GM18499 (cell line): ENCODE results near the gene FBLN1.

Source experiments
- ATAC-seq: cut with Tn5 transposase; IDR thresholded peaks from one replicate; pipeline ENCODE4 v1.9.1; 2021; ENCODE audit warnings: moderate number of reproducible peaks; ENCODE audit not compliant: insufficient read depth, unreplicated experiment

The FBLN1 gene

DNA sequence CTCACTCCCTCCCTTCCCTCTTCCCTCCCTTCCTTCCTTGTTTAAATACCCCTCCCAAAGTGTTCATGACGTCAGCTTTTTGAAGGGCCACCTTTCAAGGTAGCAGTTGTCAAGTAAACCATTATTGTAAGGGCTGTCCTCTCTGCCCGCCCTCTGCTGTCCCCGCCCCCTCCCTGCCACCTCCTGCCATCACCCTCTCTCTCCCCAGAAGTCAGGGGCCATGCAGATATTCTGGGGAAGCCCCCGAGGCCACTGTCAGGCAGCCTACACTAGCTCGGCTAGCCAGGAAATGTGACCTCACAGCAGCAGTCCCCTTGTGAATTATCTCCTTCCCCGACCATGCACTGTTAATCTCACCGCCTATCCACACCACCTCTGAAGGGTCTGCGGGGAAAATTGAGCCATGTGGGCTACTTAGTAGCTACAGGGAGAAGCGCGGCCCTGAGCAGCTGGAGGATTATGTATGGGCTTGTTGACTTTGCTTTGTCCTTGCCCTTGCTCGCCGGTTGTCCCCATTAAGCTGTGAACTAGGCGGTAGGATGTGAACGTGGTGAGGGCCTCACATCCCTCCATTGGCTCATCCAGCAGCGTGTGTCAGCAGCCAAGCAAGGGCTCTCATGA is 126.9 kb downstream of the FBLN1 start:
- ATAC-seq: no peak

GRCh38 chr22:45630436-45630835 is 127.8 kb downstream of the FBLN1 start:
- no peak for ATAC-seq

DNA sequence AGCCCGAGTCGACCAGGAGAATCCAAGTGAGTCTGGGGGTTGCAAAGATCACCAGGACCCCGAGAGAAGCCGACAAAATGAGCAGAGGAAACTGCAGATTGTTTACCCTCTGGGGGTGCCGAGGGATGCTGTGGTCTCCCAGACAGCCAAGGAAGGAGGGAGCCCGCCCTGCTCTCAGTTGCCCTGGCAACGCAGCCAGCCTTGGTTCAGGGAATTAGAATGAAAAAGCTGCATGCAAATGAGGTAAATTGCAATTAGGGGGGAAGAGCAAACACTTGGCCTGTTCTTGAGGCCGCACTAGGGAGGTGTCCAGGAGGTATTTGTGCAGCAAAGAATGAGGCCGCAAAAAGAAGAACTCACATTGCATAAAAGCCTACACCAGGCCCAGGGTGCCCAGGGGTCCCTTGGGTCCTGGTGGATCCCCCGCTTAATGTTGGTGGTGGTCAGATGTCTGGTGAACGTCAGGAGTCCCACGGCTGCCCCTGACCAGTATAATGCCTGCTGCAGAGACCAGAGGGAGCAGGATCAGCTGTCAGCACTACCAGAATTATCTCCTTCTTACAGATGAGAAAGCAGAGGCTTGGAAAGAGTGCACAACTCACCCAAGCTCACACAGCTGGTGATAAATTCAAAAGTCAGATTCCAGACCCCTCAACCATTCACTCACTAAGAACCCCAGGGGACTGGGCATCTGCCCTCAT is 128.6 kb downstream of the FBLN1 start:
- ATAC-seq: no peak

DNA sequence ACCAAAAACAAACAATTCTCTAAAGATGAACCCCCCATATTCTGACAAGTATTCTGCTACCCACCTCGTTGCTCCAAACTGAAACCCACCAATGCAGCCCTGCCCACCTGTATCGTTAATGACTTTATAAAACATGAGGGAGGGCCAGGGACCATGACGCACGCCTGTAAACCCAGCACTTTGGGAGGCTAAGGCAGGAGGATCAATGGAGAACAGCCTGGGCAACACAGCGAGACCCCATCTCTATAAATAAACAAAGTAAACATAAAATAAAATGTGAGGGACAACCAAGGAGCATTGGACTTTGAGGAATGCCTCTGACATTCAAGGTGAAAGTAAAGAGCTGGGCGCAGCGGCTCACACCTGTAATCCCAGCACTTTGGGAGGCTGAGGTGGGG is 129.2 kb downstream of the FBLN1 start:
- ATAC-seq: no peak

- ATAC-seq: no peak
Observed at GRCh38 chr22:45632791-45633515, 130.3 kb downstream of the FBLN1 start.

GRCh38 chr22:45636683-45637082 is 134.0 kb downstream of the FBLN1 start:
- ATAC-seq: no peak

DNA sequence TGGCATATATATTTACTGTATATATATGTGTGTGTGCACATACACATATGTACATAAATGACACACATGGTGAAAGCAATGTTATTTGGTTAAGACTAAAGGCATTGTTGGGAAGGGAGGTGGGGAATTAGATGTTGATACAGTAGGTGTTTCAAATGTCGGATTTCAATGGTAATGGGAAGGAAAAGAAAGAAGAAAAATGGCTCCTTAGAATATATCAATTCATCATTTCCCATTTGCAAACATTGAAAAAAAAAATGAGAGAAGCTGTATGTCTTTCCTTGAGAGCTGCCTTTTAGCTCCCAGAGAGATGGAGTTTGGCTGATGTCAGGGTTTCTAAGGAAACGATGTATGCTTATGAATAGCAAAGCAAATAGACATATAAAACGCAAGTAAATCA is 135.5 kb downstream of the FBLN1 start:
- ATAC-seq: no peak

DNA sequence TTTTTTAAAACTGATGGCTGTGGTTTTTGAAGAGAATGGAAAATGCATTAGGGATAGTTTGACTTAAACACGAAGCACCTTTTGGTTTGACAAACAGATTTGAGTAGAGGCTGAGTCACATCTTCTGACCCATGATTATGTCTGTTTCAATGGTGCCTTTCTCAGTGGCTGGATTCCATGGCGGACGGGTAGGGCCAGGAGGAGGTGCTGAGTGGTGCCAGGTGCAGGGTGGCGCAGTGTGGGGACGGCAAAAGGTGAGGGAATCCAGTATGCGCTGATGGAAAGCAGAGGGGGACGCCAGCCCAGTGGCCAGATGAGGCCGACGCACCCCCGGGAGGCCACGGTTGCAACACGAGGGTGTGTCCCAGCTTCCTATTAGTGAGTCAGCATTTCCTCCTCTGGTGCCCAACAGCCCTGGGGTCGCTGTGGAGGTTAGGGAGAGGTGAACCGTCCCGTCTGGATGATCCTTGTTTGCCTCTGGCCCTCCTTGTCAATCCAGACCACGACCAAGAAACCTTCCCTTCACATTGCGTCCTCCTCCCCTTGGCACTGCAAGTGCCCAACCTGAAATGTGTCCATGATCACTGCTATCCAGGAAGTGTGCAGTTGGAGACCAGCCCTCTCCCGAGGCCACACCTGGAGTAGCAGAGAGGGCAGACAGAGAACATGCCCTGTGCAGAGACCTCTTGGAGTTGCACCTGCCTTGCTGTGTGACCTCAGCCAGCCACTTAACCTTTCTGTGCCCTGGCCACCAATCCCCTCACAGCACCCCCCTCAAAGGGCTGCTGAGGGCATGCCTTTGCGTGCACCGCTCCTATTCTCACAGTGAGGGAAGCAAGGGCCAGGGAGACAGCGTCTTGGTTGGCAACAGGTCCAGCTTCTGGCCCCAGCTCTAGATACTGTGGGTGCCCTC is 136.4 kb downstream of the FBLN1 start:
- no peak for ATAC-seq

DNA sequence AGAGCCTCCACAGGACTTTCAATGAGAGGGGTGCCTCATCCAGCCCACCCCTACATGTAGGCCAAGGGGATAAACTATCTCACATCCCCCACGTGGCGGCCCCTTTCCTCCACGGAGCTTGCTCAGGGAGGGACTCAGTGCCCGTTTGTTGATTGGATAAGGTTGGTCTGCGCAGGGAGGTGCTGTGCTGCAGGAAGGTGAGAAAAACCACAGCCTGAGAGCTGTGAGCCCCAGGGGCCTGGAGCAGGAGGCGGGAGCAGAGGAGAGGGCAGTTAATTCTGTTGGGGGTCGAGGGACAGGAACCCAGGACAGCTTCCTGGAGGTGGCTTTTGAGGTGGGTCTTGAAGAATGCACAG is 137.0 kb downstream of the FBLN1 start:
- ATAC-seq: no peak

DNA sequence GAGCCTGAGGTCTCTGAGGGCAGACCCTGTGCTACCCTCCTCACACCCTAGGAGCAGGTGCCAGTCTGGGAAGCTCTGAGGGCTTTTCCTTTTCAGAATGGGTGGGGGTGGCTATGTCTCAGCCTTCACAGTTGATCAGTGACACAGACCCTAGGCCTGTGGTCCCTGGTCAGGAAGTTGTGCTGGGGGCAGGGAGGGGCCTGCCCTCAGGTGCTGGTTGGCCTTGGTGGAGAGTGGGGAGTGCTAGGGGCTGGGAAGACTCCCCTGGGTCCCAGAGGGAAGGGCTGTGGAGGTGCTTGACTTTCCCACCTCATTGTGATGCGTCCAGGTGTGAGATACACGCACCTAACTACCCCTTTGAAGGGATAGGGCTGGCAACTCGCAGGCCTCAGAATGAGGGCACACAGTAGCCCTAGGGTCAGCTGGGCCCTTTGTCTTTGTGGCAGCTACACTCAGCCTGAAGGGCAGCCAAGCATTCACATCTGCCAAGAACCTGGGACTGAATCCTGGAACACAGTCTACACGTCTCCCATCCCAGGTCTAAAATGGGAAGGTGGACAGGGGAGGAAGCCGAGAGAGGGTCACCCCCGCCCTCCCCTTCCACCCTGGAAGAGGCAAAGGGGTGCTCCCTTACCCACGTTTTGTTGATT is 137.7 kb downstream of the FBLN1 start:
- ATAC-seq: no peak

- no peak for ATAC-seq
Observed at GRCh38 chr22:45640941-45641621, 138.4 kb downstream of the FBLN1 start.

DNA sequence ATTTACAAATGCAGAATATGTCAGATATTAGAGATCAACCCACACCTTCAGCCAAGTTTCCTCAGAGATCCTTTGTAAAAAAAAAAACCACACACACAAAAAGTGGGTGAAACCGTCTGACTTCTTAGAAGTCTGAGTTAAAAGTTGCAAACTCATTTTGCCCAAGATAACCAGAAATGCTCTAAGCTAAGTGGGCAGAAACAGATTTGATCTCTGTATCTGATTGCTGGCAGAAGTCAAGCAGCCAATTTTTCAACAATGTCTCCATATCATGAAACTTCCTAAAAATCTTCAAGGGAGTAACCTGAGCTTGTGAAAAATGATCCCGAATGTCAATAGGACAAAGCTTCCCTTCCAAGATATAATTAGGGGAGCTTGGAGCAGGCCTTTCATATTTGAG is 140.3 kb downstream of the FBLN1 start:
- no peak for ATAC-seq

DNA sequence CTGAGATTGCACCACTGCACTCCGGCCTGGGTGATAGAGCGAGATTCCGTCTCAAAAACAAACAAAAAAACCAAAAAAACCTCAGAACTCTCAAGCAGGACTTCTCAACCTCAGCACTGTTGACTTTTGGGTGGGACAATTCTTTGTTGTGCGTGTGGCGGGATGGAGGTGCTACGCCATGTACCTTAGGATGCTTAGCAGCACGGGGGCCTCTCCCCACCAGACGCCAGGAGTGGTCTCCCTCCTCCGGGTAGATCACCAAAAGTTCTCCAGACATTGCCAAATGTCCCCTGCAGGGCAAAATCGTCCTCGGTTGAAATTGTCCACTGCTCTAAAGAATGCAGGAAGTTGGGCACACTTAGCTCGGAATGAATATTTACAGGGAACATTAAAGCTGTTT is 142.0 kb downstream of the FBLN1 start:
- no peak for ATAC-seq

GRCh38 chr22:45645150-45645525 is 142.5 kb downstream of the FBLN1 start:
- no peak for ATAC-seq

GRCh38 chr22:45645526-45646414 is 143.1 kb downstream of the FBLN1 start:
- ATAC-seq: no peak

GRCh38 chr22:45647532-45648225 is 145.0 kb downstream of the FBLN1 start:
- no peak for ATAC-seq

GRCh38 chr22:45648301-45649117 is 145.8 kb downstream of the FBLN1 start:
- no peak for ATAC-seq
